ENCODE data around the gene FAM53B. TPM values are rescaled to one million over a fixed set of nuclear protein-coding genes. Genes with fewer than 3 reads are reported as not detected.

FAM53B gene
- total RNA-seq, 1 experiment from 2014 or later: 18.3 TPM

DNA sequence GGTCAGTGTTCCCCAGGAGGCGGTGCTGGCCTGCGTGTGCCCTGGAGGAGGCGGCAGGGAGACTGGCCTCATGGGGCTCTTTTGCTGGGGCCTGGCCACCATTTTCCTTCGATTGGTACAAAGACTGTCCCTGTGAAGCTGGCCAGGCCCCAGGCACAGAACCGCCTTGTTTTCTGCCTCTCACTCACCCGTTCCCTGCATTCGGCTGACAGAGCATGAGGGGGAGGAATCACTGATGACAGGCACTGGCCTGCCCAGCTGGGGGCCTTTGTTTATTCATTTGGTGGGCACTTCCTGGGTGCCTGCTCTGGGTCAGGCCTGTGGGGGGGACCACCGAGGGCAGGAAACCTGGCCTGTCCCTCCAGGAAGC, 139.2 kb downstream of the FAM53B start:
- Histone ChIP-seq H3K4me1 (ENCODE audit: insufficient read depth, low read length, poor library complexity, severe bottlenecking) (no peaks in the 10 kb centered on the region), H3K27ac (ENCODE audit: low read depth, low read length, poor library complexity, severe bottlenecking) (no peak overlapping the region), H3K36me3 (ENCODE audit: insufficient read depth, low read length, poor library complexity, severe bottlenecking) (no peaks in the 10 kb centered on the region), H3K27me3 (replicated peaks; ENCODE audit: insufficient read depth, low read depth, low read length, poor library complexity) (no peaks in the 10 kb centered on the region), H3K4me3 (ENCODE audit: low read depth, low read length, poor library complexity, severe bottlenecking) (no peak overlapping the region), H3K9me3 (ENCODE audit: low read depth, low read length, poor library complexity, severe bottlenecking) (no peaks in the 10 kb centered on the region)
- TF ChIP-seq CTCF (conservative IDR thresholded peaks at IDR 0.05; ENCODE audit: low read depth, low read length) (no peak), EZH2 (IDR thresholded peaks at IDR 0.05; ENCODE audit: borderline replicate concordance, low read depth, low read length, poor library complexity, severe bottlenecking) (no peak)
- ChIA-PET POLR2A (ENCODE audit: low non-redundant PET) (no interaction called here), CTCF (no interaction called here)
- intact Hi-C loops (cut with micrococcal nuclease; ENCODE audit: unreplicated experiment): no loop called here
- DNase-seq (ENCODE audit: low spot score): no peak
- no TSS peak for BruUV-seq (replicated peaks)

GRCh38 chr10:124604214-124605000, 139.8 kb downstream of the FAM53B start:
- TF ChIP-seq CTCF (conservative IDR thresholded peaks at IDR 0.05; ENCODE audit: low read depth, low read length) (no peak), EZH2 (IDR thresholded peaks at IDR 0.05; ENCODE audit: borderline replicate concordance, low read depth, low read length, poor library complexity, severe bottlenecking) (no peak)
- DNase-seq (ENCODE audit: low spot score): no peak
- Histone ChIP-seq H3K27ac (ENCODE audit: low read depth, low read length, poor library complexity, severe bottlenecking) (no peak overlapping the region), H3K27me3 (replicated peaks; ENCODE audit: insufficient read depth, low read depth, low read length, poor library complexity) (no peaks in the 10 kb centered on the region), H3K9me3 (ENCODE audit: low read depth, low read length, poor library complexity, severe bottlenecking) (no peaks in the 10 kb centered on the region), H3K4me1 (ENCODE audit: insufficient read depth, low read length, poor library complexity, severe bottlenecking) (no peaks in the 10 kb centered on the region), H3K36me3 (ENCODE audit: insufficient read depth, low read length, poor library complexity, severe bottlenecking) (no peaks in the 10 kb centered on the region), H3K4me3 (ENCODE audit: low read depth, low read length, poor library complexity, severe bottlenecking) (no peak overlapping the region)
- intact Hi-C loops (cut with micrococcal nuclease; ENCODE audit: unreplicated experiment): no loop called here
- POLR2A ChIA-PET (ENCODE audit: low non-redundant PET): no interaction called here
- CTCF ChIA-PET: no interaction called here
- BruUV-seq (replicated peaks): no TSS peak

- Histone ChIP-seq H3K27ac (ENCODE audit: low read depth, low read length, poor library complexity, severe bottlenecking) (no peak overlapping the region), H3K4me3 (ENCODE audit: low read depth, low read length, poor library complexity, severe bottlenecking) (no peak overlapping the region), H3K27me3 (replicated peaks; ENCODE audit: insufficient read depth, low read depth, low read length, poor library complexity) (no peaks in the 10 kb centered on the region), H3K9me3 (ENCODE audit: low read depth, low read length, poor library complexity, severe bottlenecking) (no peaks in the 10 kb centered on the region), H3K36me3 (ENCODE audit: insufficient read depth, low read length, poor library complexity, severe bottlenecking) (no peaks in the 10 kb centered on the region), H3K4me1 (ENCODE audit: insufficient read depth, low read length, poor library complexity, severe bottlenecking) (no peaks in the 10 kb centered on the region)
- no TSS peak for BruUV-seq (replicated peaks)
- intact Hi-C loops (cut with micrococcal nuclease; ENCODE audit: unreplicated experiment): no loop called here
- TF ChIP-seq EZH2 (IDR thresholded peaks at IDR 0.05; ENCODE audit: borderline replicate concordance, low read depth, low read length, poor library complexity, severe bottlenecking) (no peak), CTCF (conservative IDR thresholded peaks at IDR 0.05; ENCODE audit: low read depth, low read length) (no peak)
- no peak for DNase-seq (ENCODE audit: low spot score)
- POLR2A ChIA-PET (ENCODE audit: low non-redundant PET): no interaction called here
- CTCF ChIA-PET: no interaction called here
These were observed 140.6 kb downstream of the FAM53B start for GRCh38 chr10:124603376-124604213.

Data from A673 (cell line).